ENCODE results near the gene ROR2.
"Not testable (repeated sequence)": the region's sequence is repeated elsewhere in the genome, so short reads cannot be mapped to it uniquely, and the experiment has no call there.

Gene ROR2

GRCh38 chr9:91546574-91546973 lies 403.5 kb downstream of the ROR2 start:
- no peak for TF ChIP-seq ZFX (IDR thresholded peaks at IDR 0.05; ENCODE audit: borderline replicate concordance)
- TF ChIP-seq, protein P1, sequence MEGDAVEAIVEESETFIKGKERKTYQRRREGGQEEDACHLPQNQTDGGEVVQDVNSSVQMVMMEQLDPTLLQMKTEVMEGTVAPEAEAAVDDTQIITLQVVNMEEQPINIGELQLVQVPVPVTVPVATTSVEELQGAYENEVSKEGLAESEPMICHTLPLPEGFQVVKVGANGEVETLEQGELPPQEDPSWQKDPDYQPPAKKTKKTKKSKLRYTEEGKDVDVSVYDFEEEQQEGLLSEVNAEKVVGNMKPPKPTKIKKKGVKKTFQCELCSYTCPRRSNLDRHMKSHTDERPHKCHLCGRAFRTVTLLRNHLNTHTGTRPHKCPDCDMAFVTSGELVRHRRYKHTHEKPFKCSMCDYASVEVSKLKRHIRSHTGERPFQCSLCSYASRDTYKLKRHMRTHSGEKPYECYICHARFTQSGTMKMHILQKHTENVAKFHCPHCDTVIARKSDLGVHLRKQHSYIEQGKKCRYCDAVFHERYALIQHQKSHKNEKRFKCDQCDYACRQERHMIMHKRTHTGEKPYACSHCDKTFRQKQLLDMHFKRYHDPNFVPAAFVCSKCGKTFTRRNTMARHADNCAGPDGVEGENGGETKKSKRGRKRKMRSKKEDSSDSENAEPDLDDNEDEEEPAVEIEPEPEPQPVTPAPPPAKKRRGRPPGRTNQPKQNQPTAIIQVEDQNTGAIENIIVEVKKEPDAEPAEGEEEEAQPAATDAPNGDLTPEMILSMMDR (IDR thresholded peaks at IDR 0.05), result no peak
- H3K27ac ChIP-seq, result no peak overlapping the region

DNA sequence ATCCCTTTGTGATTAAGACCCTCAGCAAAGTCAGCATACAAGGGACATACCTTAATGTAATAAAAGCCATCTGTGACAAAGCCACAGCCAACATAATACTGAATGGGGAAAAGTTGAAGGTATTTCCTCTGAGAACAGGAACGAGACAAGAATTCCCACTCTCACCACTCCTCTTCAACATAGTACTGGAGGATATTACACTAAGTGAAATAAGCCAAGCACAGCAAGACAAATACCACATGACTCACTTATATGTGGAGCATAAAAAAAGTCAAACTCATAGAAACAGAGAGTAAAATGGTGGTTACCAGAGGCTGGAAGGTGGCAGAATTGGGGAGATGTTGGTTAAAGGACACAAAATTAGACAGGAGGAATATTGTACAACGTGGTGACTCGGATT lies 408.3 kb downstream of the ROR2 start:
- TF ChIP-seq, protein P1 (IDR thresholded peaks at IDR 0.05), result no peak
- TF ChIP-seq ZFX (IDR thresholded peaks at IDR 0.05; ENCODE audit: borderline replicate concordance), result no peak
- no peak overlapping the region for H3K27ac ChIP-seq

DNA sequence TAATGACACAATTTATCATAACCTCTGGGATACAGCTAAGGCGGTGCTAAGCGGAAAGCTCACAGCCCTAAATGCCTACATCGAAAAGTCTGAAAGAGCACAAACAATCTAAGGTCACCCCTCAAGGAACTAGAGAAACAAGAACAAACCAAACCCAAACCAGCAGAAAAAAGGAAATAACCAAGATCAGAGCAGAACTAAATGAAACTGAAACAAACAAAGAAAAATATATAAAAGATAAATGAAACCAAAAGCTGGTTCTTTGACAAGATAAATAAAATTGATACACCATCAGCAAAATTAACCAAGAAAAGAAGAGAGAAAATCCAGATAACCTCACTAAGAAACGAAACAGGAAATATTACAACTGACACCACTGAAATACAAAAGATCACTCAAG lies 409.5 kb downstream of the ROR2 start:
- H3K27ac ChIP-seq, result not testable (repeated sequence)

- no peak for TF ChIP-seq ZFX (IDR thresholded peaks at IDR 0.05; ENCODE audit: borderline replicate concordance)
- H3K27ac ChIP-seq, result no peak overlapping the region
Observed at GRCh38 chr9:91536211-91536691, 413.8 kb downstream of the ROR2 start.

GRCh38 chr9:91534374-91534773 lies 415.7 kb downstream of the ROR2 start:
- TF ChIP-seq, protein P1 (IDR thresholded peaks at IDR 0.05), result no peak
- TF ChIP-seq ZFX (IDR thresholded peaks at IDR 0.05; ENCODE audit: borderline replicate concordance), result no peak
- H3K27ac ChIP-seq, result no peak overlapping the region

DNA sequence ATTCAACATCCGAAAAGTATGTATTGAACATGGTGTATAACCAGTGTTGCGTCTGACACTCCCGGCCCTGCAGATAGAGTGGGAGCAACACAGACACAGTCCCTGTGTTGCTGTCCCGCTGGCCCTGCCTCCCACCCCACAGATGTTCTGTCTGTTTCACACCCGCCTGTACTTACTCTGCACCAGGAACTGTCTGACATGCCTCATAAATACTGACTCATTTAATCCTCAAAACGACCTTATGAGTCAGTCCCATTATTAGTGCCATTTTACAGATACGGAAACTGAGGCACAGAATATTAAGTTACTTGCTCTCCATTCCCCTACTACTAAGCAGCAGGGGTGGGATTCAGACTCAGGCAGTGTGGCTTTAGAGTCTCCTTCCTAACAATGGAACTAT lies 416.6 kb downstream of the ROR2 start:
- TF ChIP-seq, protein P1 (IDR thresholded peaks at IDR 0.05), result no peak
- TF ChIP-seq ZFX (IDR thresholded peaks at IDR 0.05; ENCODE audit: borderline replicate concordance), result no peak
- H3K27ac ChIP-seq, result no peak overlapping the region

GRCh38 chr9:91532325-91532724 lies 417.7 kb downstream of the ROR2 start:
- H3K27ac ChIP-seq, result no peak overlapping the region
- TF ChIP-seq, protein P1 (IDR thresholded peaks at IDR 0.05), result no peak
- TF ChIP-seq ZFX (IDR thresholded peaks at IDR 0.05; ENCODE audit: borderline replicate concordance), result no peak

GRCh38 chr9:91530829-91531228 lies 419.2 kb downstream of the ROR2 start:
- H3K27ac ChIP-seq, result no peak overlapping the region
- no peak for TF ChIP-seq ZFX (IDR thresholded peaks at IDR 0.05; ENCODE audit: borderline replicate concordance)
- TF ChIP-seq, protein P1 (IDR thresholded peaks at IDR 0.05), result no peak

Data from 22Rv1 (cell line).